Ureter (tissue), 1 donor: ENCODE results near the gene DOCK7. TPM values are rescaled to one million over a fixed set of nuclear protein-coding genes. Genes with fewer than 3 reads are reported as not detected.

ENCODE experiments used
- DNase-seq: peaks from one replicate; pipeline ENCODE4 v3.0.0-alpha.2; 2020; ENCODE audit warnings: low spot score
- total RNA-seq: library from RNA; stranded (reverse); gene quantifications from one replicate; pipeline ENCODE4 v1.2.4, GENCODE V29; 2023
- donor health status: DM: yes; HTN: yes; CAD: no.

DOCK7 gene
- total RNA-seq, 1 donor from 2014 or later: 61.4 TPM

DNA sequence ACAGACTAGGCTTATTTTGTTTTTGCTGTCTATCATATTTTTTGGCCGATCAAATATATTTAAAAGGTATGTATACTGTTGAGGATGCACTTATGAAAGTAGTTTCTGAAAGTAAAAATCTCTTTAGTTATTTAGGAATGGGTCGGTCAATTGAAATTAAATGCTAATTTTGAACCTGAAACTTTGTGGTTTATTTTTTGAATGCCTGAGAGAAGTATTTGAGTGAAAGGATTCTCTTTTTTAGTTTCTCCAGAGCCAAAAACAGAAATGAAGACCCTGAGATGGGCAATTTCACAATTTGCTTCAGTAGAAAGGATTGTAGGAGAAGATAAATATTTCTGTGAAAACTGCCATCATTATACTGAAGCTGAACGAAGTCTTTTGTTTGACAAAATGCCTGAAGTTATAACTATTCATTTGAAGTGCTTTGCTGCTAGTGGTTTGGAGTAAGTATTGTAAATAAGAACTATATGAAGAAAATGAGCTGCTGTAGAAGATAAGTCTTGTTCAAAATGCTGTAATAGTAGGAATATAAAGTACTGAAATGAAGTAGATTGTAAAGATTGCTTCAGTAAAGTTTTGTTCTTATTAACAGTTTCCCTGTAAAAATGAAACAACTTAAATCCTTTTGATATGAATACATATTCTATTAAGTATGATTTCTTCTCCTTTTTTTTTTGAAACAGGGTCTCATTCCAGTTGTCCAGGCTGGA, 239.8 kb downstream of the DOCK7 start:
- DNase-seq: no peak

DNA sequence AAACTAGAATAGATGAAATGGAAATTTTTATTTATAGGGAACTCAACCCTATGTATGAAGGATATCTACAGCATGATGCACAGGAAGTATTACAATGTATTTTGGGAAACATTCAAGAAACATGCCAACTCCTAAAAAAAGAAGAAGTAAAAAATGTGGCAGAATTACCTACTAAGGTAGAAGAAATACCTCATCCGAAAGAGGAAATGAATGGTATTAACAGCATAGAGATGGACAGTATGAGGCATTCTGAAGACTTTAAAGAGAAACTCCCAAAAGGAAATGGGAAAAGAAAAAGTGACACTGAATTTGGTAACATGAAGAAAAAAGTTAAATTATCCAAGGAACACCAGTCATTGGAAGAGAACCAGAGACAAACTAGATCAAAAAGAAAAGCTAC, 243.5 kb downstream of the DOCK7 start:
- no peak for DNase-seq

GRCh38 chr1:62439652-62440371, 248.4 kb downstream of the DOCK7 start:
- DNase-seq: no peak

GRCh38 chr1:62438163-62438562, 250.0 kb downstream of the DOCK7 start:
- DNase-seq: no peak

- DNase-seq: no peak
Measured at GRCh38 chr1:62437273-62437940, 250.8 kb downstream of the DOCK7 start.

- peak; percentile 99 for DNase-seq
Measured at GRCh38 chr1:62436466-62437272, 251.5 kb downstream of the DOCK7 start, which contains the start of gene USP1. USP1 (plus strand) TSS chr1:62437049; CDS start chr1:62439868, 2,819 bp downstream.

DNA sequence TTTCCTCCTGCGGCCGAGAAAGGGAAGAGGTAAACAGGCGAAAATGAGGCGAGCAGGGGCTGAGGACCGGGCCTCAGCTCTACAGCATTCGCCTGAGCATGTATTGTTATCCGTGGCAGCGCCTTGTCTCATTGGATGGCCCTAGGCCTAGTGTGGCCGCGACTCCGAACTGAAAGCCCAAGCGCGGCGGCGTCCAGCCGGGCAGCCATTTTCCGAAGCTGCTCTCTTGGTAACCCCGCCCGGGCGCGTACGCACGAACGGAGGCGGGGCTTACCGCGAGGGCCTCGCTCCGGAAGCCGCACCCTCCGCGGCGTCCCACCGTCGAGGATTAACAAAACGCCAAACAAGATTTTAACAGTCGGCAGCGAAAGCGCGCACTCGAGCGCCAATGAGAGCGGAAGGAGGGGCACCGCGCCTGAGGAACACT, 252.1 kb downstream of the DOCK7 start:
- DNase-seq: no peak

GRCh38 chr1:62435231-62436038, 252.8 kb downstream of the DOCK7 start:
- no peak for DNase-seq

DNA sequence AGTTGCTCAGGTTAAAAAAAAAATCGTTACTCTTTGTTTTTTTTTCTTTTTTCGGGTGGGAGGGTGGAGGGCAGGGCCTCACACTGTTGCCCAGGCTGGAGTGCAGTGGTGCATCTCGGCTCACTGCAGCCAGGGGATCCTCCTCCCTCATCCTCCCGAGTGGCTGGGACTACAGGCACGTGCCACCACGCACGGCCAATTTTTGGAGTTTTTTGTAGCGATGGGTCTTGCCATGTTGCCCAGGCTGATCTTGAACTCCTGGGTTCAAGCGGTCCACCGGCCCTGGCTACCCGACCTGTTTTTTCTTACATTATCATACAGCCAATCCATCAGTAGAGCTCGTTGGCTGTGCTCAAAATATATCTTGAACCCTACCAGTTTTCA, 253.6 kb downstream of the DOCK7 start:
- no peak for DNase-seq

GRCh38 chr1:62433861-62434617, 254.1 kb downstream of the DOCK7 start:
- DNase-seq: no peak

DNA sequence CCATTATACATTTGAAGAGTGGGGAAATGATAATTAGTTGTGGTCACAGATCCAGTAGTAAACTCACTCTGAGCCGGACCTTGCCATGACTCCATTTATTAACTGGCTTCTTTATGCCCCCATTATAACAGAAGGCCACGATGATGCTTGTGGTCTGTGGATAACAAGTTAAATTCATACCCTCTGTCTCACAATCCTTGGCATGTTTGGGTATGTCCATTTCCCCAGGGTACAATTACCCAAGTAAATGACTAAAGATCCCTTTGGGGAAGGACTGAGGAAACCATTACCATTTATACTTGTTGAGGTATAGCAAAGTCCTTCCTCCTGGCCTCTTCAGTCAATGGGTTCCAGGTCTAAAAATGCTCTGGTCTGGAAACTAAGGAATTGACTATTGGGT, 258.6 kb downstream of the DOCK7 start:
- DNase-seq: no peak

DNA sequence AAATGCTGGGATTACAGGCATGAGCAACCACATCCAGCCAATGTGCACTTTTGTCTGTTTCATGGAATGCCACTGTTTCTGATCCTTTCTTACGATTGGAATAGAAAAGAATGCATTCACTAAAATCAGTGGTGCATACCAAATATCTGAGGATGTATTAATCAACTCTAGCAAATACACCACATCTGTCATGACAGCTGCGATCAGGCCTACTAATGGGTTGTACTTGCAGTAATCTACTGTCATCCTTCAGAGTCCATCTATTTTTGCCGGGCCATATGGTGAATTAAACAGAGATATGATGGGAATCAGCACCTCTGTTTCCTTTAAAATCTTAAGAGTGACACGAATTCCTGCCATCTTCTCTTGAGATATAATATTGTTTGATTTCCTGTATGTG, 259.8 kb downstream of the DOCK7 start:
- DNase-seq: no peak

DNA sequence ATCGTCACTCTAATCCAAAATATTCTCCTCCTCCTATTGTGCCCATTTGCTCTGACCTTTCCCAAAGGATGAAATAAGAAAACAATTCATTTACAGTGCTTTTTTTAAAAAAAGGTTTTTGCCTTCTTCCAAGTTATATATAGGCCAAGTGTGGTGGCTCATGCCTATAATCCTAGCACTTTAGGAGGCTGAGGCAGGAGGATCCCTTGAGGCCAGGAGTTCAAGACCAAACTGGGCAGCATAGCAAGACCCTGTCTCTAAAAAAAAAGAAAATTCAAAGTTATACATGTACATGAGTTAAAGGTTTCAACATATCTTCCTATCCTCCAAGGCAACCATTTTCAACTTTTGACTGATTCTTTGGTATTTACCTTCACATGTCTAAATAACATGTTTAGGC, 261.4 kb downstream of the DOCK7 start:
- no peak for DNase-seq

- no peak for DNase-seq
Measured at GRCh38 chr1:62426237-62426636, 261.9 kb downstream of the DOCK7 start.

DNA sequence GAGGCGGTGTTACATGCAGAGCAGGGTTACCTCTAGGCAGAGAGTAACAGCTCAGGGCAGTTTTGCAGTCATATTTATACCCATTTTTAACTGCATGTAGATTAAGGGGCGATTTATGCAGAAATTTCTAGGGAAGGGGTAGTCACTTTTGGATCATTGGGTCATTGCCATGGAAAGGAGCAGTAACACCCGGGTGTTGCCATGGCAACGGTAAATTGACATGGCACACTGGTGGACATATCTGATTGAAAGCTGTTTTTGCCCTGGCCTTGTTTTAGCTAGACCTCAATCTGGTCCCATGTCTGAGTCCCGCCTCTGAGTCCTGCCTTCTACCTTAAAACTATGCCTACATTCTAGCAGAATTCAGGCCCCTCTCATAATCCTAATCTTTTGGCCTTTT, 263.1 kb downstream of the DOCK7 start:
- no peak for DNase-seq

DNA sequence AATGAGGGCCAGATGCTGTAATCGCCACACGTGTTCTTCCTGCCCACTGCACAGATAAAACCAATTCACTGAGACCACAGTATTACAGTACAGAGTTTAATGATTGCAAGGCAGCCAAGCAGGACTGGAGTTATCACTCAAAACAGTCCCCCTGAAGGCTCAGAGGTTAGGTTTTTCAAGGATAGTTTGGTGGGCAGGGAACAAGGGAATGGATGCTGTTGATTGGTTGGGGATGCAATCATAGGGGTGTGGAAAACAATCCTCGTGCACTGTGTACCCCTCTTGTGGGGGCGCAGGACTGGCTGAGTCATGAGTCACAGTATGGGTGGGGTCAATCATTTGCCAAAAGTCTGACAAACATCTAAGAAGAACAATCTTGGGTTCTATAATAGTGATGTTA, 263.8 kb downstream of the DOCK7 start:
- no peak for DNase-seq

GRCh38 chr1:62423580-62424242, 264.5 kb downstream of the DOCK7 start:
- DNase-seq: no peak

DNA sequence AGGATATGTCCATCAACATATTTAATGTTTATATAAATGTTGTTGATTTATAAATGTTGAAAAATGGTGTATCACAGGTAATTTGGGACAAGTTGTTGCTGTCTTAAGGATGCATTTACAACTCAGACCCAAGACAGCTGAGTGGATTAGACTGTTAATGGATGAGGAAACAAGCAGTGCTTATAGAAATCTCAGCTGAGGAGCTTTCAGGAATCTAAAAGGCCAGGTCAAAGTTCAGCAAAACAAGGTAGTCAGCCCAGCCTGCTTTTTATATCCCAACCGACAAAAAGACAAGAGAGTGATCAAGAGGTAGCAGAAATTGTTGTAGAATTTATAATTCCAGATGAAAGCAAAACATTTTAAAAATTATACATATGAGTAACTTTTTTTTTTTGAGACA, 268.0 kb downstream of the DOCK7 start:
- DNase-seq: no peak

DNA sequence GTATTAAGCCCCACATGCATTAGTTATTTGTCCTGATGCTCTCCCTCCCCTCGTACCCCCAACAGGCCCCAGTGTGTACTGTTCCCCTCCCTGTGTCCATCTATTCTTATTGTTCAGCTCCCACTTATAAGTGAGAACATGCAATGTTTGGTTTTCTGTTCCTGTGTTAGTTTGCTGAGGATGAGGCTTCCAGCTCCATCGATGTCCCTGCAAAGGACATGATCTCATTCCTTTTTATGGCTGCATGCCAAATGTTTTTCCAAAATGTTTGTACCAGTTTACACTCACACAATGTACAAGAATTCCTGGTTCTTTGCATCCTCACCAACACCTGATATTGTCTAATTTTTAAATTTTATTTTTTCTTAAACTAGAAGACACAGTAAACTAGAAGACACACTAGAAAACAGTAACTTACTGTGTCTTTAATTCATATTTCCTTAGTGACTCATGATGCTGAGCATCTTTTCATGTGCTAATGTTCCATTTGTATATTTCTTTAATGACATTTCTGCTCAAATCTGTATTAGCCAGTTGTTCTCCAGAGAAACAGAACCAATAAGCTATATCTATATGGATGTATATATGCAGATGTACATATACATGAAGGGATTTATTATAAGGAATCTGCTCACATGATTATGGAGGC, 270.7 kb downstream of the DOCK7 start:
- DNase-seq: no peak
